GM18909 (cell line): ENCODE data around the gene FMNL3.
"Not testable (repeated sequence)": the region's sequence is repeated elsewhere in the genome, so short reads cannot be mapped to it uniquely, and the experiment has no call there.

Source experiments
- ATAC-seq: cut with Tn5 transposase; IDR thresholded peaks from one replicate; pipeline ENCODE4 v1.9.1; 2021; ENCODE audit warnings: mild to moderate bottlenecking; ENCODE audit not compliant: unreplicated experiment, poor library complexity

Gene FMNL3

DNA sequence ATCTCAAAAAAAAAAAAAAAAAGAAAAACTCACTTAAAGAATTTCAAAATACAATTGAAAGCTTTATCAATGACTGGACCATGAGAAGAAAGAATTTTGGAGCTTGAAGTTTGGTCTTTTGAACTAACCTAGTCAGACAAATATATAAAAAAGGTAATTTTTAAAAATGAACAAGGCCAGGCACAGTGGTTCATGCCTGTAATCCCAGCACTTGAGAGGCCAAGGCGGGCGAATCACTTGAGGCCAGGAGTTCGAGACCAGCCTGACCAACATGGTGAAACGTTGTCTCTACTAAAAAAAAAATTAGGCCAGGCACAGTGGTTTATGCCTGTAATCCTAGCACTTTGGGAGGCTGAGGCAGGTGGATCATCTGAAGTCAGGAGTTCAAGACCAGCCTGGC, 96.4 kb downstream of the FMNL3 start:
- ATAC-seq, result not testable (repeated sequence)

DNA sequence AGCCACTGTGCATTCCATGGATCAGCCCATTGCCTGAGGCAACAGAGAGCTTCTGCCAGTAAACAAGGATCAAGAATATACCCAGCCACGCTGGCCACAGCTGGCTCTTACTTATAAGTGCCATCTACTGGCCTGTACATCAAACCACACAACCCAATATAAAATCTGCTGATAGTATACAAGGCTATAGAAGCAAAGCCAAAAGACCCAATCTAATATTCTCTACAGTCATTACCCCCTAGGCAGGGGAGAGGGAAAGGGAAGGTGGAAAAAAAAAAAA, 97.4 kb downstream of the FMNL3 start:
- ATAC-seq, result no peak

DNA sequence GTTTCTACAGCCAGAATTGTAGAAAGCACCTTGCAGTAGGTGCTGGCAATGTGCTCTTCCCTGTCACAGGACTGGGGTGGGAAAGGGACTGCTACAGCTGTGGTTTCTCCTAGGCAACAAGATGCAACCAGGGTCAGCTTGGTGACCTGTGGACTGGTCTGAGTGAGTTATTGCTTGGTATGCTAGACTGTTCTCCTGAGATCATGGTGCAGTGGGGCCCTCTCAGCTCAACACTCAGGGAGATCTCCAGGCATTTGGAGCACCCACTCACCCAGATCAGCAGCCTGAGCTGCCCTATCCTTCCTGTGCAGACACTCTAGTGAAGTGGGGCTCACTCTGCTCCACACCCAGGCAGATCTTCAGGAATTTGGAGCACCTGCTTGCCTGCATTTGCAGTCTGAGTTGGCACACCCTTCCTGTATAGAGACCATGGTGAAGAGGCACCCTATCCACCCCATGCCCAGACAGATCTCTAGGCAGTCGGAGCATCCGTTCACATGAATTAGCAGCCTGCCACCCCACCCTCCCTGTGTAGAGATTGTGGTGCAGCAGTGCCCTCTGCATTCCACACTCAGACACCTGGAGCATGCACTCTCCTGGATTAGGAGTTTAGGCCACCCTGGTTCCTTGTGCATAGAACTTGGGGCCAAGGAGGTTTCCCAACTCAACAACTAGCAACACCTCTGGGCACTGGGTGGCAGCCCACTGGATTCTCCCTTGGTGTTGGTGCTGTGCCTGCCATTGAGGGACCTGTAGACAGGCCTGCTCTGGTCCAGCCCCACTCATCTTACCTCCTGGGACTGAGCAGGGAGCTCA, 97.9 kb downstream of the FMNL3 start:
- no peak for ATAC-seq

DNA sequence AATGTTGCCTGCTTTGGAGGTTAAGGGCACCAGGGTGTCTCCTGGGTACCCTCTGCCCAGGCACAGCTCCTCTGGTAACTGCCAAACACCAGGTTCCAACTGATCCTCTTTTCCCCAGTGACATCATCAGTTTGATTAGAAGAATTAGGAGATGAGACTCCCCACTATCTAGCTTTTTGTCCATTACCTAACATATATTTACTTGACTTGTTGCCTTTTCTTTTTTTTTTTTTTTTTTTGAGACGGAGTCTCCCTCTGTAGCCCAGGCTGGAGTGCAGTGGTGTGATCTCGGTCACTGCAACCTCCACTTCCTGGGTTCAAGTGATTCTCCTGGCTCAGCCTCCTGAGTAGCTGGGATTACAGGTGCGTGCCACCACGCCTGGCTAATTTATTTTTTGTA, 101.7 kb downstream of the FMNL3 start, which contains the start of gene FAM186B:
Gene FAM186B (minus strand): TSS at position 101 of the 400 bp plus-strand sequence. CDS start 162 bp downstream, outside the sequence.
- not testable (repeated sequence) for ATAC-seq

DNA sequence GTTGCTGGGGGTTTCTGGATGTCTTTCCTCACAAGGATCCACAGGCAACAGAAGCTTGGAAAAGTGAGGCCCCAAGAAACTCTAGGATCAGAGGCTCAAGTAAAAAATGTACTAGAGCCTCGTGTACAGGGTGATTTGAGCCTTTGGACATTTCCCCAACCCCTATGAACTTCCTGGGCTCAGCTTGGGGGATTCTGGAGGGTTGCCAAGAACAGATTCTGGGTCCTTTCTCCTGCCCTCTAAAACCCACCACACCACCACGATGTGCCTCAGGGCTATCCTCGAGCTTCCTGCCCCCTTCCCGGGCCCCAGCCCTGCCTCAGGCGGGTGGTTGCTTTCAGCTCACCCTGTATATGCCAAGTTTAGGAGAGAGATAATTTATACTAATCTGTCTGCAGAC, 102.3 kb downstream of the FMNL3 start:
- ATAC-seq, result no peak

DNA sequence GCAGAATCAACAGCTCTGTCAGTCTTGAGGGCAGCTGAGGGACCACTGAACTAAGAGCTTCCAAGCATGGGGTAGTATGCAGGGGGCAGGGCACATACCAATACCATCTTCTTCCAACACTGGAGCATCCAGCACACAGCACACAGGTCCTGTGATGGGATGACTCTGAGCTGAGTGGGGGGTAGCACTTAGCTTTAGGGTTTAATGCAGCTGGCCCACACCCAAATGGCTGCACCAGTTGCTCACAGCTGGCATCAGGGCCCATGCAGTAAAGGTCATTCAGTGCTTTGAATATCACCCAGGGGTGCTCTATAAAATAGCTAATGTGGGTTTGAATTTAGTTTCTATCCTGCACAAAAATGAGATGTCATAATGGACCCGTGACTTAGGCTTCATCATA, 103.5 kb downstream of the FMNL3 start:
- ATAC-seq, result no peak

DNA sequence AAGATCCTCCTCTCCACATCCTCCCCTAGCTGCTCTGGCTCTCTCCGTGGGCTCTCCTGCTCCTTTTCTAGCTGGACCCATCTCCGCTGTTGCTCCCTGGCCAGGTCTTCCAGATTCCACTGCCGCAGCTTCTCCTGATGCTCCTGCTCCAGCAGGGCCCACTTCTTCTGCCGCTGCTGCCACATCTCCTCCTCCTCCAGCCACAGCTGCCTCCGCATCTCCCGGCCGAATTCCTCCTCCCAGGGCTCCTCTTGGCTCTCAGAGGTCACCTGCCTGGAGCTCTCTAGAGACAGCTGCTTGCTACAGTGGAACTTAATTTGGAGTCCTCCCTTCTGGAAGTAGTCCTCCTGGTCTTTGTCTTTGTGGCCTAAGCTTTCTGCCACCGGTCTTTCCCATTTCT, 107.2 kb downstream of the FMNL3 start:
- ATAC-seq, result no peak

DNA sequence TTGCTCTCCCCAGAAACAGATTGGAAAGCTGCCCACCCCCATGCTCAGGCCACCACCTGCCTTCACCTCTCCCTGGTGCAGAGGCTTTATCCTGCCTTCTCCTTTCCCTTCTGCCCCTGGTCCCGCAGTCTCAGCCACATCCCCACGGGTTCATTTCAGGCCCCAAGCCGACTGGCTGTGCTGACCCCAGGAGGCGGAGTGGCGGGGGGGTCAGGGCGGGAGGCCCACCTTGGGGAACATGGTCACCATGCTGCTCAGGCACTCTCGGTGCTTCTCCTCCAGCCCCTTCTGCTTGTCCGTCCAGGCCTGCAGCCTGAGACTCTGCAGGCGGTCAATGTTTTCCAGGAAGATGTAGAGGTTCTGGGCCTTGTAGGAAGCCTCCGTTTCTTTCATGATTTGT, 108.7 kb downstream of the FMNL3 start:
- ATAC-seq, result no peak

DNA sequence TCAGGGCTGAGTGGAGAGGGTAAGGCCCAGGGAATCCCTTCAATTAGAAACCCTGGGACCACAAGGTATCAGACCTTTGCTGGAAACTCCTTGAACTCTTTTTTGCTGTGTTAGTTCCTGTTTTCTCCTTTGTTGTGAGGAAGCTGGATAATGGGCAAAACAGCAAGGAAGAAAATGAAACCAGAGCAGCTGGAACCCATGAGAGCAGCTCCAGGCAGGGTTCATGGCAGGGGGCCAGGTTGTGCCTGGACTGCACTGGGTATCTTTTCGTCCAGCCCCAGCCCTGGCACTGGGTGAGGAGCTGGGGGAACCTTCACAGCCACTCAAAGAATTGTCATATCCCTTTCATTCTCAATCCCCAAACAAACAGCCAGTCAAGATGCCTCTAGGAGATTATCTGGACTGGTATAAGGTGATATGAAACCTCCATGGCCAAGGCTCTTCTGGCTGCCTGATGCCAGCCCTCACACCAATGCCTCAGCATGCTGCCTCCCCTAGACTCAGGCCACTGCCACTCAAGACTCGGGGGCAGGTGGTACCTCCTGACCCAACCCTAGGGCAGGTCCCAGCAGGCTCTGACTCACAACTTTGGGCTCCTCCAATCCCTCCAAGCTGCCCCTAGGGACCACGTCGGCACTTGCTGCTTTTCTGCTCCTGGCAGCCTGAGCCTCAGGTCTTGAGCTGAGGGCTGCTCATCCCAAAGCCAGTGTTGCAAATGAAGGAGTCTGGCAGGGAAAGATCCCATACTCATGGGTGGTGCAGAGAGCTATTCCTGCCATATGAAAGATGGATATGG, 118.3 kb downstream of the FMNL3 start:
- no peak for ATAC-seq

DNA sequence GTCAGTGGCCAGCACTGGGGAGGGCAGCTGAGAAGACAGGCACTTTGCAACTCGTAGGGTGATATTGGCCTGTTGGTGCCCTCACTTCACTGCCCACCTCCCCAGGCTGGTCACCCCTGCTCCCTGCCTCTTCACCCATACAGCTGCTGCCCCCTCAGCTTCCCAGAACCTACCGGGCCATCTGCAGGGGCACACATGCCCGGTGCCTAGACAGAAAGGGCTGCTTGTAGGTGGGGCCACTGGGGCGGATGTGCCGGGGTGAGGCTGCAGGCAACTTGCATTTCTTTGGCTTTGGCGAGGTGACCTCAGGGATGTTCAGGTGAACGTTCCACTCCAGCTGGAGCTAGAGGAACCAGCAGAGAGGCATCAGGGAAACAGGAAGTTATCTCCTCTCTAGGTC, 118.9 kb downstream of the FMNL3 start:
- no peak for ATAC-seq

DNA sequence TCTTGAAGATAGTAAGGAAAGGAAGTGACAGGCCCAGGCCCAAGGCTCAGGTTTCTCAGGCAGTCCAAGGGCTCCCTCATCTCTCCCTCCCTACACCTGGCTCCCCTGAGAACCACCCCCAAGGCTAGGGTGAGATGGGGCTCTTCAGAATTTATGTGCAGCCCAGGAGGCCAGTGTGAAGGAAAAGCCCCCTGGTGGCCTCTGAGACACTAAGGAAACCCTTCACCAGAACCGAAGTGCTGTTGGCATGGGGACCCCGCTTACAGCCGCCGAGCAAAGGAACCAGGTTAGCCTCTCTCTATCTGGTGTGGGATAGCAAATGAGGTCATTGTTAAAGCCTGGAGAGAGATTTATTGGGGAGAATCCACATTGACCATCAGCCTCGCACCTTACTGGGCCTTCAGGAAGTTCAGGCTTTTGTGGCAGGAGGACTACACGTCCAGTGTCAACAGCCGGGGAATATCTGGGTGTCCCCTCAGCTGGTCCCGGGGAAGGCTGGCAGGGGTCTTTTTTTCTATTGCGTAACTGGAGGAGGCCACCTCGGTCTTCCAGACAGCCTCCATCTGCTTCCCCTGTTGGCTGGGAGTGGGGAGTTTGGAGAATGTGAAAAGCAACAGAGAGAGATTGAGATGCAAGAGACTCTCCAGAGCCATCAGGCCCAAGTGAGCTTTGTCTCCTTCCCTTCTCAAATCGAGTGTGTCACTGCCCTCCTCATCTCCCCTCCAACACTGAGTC, 119.9 kb downstream of the FMNL3 start:
- no peak for ATAC-seq
